Umbilical cord (tissue), 2 donors: ENCODE results near the gene YAF2. TPM values are rescaled to one million over a fixed set of nuclear protein-coding genes. Genes with fewer than 3 reads are reported as not detected.

Source experiments
- DNase-seq: peaks from one replicate; pipeline ENCODE4 v3.0.0-alpha.2; 2015; ENCODE audit warnings: low spot score
- total RNA-seq: library from RNA; depleted of rRNA; stranded (reverse); fragments of >200 nt; gene quantifications from one replicate; pipeline ENCODE4 v1.2.3, GENCODE V29; 2014; ENCODE audit warnings: low replicate concordance; ENCODE audit not compliant: insufficient read depth

The YAF2 gene
- total RNA-seq, 1 donor from 2014 or later, result 29.1 TPM

DNA sequence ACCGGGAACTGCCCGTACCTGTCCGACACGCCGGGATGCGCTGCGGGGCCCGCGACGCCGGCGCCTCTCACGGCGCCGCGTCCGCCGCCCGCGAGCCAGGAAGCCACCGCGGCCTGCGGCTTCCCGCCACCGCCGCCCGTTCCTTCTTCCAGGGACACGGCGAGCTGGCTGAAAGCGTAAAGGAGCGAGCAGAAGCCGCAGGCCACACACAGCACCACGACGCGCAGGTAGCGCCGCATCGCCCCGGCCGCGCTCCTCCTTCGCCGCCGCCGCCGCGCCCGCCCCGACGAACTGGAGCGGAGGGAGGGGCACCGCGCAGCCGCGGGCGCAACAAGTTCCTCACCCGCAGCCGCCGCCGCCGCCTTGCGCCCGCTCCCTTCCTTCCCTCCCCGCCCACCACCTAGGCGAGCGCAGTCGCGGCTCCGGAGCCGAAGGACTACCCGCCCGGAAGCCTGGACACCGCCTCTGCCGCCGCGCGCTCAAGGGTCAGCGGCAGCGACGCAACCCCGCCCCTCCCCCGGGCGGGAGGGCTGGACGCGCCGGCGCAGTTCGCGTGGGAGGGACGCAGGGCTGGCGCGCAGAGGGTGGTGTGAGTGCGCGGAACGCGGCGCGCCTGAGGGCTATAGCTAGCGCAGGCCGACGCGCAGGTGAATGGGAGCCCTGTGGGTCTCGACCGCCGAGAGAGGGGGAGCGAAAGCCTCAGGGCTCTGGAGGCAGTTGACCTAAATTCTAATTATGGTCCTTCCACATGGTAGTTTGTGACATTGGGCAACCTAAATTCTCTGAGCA is 93.4 kb downstream of the YAF2 start, which contains the start of gene GXYLT1:
Gene GXYLT1 (minus strand): TSS at position 467 of the 789 bp plus-strand sequence. CDS start 228 bp downstream, at position 239.
- peak; percentile 96 for DNase-seq

DNA sequence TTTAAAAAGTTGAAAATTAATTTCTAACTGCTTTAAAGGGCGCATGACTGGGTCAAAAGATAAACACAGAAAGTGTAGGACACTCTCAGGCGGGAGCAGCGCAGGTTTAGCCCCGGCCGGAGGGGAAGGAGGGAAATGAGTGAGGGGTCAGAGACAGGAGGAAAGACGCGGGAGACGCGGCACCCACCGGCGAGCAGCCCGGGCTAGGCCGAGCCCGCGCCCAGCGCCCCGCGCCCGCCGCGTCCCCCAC is 94.0 kb downstream of the YAF2 start:
- DNase-seq, result no peak

DNA sequence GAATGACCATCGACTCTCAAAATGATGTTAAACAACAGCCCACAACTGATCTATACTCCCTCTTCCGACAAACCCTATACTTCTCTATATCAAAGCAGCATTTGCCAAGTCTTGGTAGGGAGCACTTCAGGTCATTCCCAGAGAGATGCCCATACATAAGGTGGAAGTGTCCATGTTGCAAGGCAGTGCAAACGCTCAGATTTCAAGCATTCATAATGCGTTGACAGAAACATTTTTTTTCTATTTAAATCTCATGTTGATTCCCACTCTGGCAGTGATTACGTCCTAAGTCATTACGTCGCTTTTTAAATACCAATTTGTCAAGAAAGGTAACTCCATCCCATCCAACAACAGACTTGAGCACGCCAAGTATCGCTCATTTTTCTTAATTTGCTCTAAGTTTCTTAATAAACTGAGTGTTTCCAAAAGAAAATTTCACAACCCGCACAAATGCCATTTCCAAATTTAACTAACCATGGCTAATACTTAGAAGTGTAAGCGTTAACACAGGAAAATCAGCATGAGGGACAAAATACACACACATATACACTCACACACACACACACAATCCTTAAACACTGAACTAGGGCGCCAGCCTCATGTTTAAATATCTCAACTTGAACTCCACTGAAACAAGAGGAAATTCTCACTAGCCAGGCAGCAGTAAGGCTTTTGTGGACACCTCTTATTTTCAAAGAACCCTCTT is 94.4 kb downstream of the YAF2 start:
- peak; percentile 44 for DNase-seq

DNA sequence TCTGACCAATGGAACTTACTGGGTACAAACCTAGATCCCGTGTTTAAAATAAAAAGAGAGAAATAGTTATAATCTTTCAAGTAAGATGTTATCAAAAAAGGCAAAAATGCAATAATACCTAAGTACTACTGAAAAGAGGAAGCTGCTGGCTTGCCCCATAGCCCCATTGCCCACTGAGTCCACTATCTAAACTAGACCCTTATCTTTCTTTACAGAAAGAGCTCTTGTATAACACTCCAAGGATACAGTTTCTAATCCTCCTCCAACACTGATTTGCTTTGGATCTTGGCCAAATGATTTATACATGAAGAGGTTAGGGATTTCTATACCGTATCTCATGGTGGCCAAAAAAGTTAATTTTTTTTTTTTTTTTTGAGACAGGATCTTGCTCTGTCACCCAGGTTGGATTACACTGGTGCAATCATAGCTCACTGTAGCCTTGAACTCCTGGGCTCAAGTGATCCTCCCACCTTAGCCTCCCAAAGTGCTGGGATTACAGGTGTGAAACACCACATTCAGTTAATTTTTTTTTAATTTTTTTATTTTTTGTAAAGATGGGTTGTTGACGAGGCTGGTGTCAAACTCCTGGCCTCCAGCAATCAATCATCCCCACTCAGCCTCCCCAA is 96.0 kb downstream of the YAF2 start:
- no peak for DNase-seq

DNA sequence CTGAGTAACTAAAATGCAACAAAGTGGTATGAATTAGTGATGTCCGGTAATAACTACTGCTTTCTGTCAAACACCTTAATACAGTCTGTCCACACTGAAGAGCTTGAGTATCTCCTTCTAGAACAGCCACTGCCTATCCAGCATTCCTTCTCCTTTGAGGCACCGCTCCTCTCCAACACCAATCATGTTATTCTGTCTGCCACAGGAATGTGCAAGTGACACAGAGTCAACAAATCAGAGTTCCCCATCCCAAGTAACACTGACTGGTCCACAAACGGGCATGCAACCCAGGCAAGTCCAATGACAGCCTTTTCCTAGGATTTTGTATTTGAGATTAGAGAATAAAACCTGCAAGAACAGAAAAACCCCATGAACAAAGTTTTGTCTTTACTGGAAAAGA is 97.1 kb downstream of the YAF2 start:
- DNase-seq, result no peak

DNA sequence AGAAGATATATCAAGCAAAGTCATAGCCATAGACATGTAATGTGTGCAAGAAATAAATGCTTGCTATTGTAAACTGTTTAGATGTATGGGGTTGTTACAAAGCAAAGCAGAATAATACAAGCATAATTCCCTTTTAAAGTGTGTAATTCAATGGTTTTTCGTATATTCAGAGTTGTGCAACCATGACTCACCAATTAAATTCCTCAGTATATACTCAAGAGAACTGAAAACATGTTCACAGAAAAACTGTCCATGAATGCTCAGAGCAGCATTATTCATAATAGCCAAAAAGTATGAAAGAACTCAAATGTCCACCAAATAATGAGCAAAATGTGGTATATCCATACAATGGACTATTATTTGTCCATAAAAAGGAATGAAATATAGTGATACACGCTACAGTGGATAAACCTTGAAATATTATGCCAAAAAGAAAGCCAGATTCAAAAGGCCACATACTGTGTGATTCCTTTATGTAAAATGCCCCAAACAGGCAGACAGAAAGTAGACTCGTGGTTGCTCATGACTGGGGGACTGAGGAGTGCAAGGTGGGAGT is 102.7 kb downstream of the YAF2 start:
- no peak for DNase-seq

DNA sequence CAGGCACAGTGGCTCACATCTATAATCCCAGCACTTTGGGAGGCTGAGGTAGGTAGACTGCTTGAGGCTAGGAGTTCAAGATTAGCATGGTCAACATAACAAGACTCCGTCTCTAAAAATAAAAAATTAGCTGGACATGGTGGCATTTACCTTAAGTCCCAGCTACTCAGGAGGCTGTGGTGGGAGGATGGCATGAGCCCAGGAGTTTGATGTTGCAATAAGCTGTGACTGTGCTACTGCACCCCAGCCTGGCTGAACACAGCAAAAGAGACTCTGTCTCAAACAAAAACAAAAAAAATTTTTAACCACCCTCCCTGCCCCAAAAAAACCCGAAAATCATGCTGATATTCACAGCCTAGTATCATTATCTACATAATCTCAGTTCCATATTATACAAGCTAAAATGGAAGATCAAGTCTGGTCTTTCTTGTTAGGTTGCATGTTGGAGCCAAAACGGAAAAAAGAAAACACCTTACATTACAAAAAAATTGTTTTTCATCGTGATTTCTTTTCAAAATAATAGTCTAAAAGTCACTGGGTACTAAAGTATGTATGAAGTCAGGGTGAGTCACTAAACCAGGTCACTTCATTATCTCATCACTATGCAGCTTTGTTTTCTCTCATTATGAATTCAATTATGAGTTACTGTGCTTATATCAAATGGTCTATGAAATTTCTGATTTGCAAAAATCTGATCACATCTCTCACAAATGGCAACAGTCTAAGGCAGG is 107.2 kb downstream of the YAF2 start:
- peak; percentile 18 for DNase-seq

DNA sequence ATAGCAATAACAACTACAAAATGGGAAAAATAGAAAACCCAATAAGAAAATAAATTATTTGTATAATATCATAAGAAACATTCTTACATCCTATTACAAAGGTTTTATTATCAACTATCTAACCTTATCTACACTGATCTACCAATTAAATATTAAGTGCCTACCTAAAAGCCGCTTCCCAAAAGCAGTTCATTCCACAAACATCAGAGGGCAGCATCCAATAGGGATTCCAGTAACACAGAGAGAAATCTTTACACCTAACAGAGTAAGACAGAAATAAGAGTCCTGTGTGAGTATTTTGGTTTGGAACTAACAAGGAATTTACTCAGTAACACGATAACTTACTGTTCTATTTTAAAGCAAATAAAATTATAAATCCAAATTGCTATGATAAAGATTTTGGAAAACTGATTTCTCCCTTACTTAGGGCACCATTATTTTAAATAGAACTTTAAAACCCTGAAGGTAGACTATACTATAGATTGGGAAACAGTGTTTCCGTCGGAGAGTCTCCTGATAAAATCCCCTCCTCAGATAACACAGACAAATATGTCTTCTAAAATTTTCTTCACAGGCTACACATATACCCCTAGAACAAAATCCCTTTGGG is 108.3 kb downstream of the YAF2 start:
- peak; percentile 77 for DNase-seq

DNA sequence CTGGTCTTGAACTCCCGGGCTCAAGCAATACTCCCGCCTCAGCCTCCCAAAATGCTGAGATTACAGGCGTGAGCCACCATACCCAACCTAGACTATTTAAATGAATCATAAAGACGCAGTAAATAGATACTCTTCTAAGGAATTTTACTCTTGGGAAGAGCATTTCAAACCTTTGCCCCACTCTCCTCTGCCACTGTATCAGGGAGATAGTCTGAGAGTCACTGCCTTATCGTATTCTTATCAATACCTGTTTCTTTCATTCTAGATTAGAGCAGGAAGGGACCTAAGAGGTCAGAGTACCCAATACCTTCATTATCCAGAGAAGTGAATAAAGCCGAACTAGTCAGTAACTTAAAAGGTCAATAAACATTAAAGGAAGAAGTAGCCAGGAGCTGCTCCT is 109.2 kb downstream of the YAF2 start:
- DNase-seq, result no peak

DNA sequence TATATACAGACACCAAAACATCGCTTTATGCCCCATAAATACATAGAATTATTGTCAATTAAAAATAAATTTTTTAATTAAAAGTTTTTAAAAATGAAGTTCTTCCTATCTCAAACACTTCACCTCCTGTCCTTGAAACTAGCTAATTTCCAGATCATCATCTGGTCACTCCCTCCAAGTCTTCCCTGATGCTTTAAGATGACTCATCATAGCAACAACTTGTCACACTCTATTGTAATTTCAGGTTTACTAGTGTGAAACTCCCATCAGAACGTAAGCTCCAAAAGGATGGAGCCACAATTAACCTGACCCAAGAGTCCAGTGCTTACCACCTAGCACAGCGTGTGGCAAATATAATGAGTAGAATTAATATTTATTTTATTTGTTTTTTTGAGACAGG is 109.7 kb downstream of the YAF2 start:
- no peak for DNase-seq

DNA sequence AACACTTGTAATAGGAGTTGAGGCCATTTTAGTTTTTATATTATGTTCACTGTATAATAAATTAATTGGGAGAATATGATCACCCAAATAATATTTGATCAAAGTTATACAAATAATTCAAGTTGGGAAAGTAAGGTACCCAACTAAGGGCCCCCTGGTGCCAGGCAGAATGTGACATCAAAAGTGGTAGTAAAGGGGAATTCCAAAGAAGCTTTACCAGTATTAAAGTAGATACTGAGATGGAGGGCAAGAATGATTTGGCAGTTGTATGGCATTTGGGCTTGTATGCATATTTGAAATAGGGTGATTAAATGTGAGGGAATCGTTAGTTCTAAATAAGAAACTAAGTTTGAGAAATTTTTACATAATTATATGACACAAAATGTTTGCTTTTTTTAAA is 111.1 kb downstream of the YAF2 start:
- no peak for DNase-seq

DNA sequence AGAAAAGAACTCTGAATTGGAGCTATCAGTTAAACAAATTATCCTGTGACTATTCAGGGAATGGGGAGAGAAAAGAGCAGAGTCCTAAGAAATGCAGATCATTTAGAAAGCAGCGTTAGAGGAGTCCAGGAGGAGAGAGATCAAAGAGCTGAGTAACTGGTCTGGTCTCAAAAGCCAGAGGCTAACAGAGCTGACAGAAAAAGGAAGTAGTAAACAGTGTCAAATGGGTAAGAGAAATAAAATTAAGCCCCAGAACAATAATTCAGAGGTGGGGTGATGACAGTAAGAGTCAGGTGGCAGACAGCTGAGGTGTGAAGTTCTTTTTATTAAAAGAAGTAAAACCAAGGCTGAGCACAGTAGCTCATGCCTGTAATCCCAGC is 112.7 kb downstream of the YAF2 start:
- DNase-seq, result peak; percentile 23

DNA sequence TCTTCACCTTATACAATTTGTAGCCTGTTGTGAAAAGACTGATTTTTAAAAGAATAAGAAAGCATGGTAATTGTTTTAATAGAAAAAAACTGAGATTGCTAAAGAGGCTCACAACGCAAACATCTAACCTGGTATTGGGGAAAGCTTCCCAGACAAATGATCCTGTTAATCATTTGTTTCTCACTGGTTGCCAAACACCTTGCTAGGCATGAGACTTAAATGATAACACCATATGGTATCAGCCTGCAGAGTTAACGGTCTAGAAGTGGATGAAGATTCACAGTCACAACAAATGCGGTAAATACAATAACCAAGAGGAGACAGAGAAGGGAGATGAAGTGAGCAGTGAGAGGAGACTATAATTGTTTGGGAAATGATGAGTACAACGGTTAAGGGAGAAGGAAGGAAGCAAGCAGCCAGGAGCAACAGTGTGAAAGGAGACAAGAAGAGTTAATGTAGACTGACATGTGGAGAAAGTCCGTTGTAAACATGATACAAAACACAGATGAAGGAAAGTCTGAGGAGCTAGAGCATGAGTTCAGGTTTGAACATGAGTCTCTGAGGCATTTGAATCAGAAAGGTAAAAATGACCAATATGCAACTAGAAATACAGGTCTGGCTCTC is 113.2 kb downstream of the YAF2 start:
- DNase-seq, result no peak

DNA sequence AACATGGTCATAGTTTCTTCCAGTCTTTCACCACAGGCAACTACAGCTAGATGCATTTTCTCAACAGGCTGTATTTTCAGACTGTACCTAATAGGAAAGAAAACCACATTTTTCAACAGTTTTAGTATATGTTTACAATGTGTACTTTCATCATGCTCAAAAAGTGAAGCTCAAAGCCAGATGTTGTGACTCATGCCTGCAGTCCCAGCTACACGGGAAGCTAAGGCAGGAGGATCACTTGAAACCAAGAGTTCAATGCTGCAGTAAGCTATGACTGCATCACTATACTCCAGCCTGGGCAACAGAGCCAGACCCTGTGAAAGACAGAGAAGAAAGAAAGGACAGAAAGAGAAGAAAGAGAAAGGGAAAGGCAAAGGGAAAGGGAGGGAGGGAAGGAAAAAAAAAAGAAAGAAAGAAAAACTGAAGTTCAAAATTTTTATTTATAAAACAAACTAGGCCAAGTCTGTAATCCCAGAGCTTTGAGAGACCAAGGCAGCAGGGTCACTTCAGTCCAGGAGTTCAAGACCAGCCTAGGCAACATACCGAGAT is 118.9 kb downstream of the YAF2 start:
- DNase-seq, result peak; percentile 50

DNA sequence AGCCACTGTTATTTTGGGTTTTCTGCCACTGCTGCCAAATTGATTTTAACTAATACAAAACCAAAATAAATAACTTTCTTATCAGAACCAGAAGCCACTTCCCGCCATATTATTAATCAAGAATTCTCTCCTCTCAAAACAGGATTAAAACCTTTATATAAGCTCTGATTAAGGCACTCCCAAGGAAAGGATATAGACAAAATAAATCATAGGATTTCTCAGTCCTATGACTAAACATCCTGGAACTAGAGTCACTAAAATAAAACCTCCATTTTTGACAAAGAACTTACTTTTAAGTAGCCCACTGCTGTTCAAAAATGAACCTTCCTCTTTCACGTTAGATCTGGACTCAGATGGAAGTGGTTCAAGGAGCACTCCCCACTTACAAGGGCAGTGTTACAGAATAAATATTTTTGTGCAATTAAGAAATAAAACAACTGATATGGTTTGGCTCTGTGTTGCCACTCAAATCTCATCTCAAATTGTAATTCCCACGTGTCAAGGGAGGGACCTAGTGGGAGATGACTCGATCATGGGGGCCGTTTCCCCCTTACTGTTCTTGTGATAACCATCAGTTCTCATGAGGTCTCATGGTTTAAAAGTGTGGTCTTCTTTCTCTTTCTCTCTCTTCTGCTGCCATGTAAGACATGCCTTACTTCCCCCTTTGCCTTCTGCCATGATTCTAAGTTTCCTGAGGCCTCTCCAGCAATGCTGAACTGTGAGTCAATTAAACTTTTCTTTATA is 119.7 kb downstream of the YAF2 start:
- peak; percentile 15 for DNase-seq

DNA sequence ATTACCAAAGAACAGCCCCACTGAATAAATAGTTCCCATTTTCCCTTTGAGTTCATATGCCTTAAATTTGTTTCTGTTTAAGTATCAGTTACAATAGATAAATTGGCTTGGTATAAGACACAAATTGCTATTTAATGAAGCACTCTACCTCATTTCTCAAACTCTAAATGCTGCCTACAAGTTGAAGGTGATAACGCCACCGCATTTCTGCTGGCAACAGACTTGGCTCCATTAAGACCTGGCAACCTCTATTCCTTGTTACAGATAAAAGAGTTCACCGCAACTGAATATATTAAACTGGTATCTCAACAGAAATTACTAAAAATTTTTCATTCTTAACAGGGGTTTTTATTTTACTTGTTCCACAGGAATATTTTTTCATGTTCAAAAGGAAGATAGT is 129.0 kb downstream of the YAF2 start:
- no peak for DNase-seq
